Right lobe of liver (tissue), 4 donors: ENCODE data around the gene COLEC11.

Source experiments
- POLR2A ChIP-seq: fragments of 450-650 bp; IDR thresholded peaks from one replicate; pipeline ENCODE4 v1.6.1; 2017; ENCODE audit warnings: antibody characterized with exemption, mild to moderate bottlenecking
- TF ChIP-seq, protein P1 (sequence below), 4 donors: fragments of 200-600 bp in 3 of 4; fragments of 450-650 bp in 1 of 4; IDR thresholded peaks; one replicate each; pipeline versions ENCODE4 v1.5.1 to v1.8.0; 2016 to 2022; ENCODE audit warnings: antibody characterized with exemption in 4 of 4, mild to moderate bottlenecking in 2 of 4
- donor health status: DM: no; HTN: no; CAD: no.
- donor health status: DM: no; HTN: no; CAD: no.
- donor health status: DM: no; HTN: yes; CAD: no.

DNA sequence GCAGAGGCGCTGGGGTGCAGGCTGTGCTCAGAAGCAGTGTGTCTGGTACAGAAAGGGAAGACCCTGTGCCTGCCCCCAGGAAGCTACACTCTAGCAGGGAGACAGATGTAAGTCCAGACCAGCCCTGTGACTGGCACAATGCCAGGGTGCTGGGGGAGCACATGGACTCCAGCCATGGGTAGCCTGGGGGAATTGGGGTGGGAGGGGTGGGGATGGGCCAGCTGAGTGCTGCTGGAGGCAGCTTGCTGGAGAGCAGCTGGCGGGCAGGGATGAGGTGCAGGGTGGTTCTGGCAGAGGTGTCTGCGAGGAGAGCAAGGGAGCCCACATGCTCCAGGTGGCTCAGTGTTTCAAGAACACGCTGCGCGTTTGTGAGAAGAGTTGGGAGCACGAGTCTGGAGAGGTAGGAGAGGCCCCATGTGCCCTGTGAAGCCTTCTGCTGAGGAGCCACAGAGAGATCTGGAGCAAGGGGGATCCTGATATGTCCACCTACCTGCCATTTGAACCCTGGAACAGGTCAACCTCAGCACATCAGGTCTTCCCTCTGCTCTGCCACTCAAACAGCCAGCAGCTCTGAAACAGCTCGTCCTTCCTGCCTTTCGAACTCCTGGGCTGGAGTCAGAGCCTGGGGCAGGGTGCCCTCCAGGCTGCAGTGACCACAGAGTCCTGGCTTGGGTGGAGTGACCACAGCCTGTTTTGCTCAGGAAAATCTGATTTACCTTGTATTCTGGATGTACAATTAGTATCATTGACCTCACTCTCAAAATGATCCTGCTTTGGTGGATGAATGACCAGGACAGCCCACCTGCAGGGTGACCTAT, 78.2 kb downstream of the COLEC11 start:
- TF ChIP-seq, protein P1, sequence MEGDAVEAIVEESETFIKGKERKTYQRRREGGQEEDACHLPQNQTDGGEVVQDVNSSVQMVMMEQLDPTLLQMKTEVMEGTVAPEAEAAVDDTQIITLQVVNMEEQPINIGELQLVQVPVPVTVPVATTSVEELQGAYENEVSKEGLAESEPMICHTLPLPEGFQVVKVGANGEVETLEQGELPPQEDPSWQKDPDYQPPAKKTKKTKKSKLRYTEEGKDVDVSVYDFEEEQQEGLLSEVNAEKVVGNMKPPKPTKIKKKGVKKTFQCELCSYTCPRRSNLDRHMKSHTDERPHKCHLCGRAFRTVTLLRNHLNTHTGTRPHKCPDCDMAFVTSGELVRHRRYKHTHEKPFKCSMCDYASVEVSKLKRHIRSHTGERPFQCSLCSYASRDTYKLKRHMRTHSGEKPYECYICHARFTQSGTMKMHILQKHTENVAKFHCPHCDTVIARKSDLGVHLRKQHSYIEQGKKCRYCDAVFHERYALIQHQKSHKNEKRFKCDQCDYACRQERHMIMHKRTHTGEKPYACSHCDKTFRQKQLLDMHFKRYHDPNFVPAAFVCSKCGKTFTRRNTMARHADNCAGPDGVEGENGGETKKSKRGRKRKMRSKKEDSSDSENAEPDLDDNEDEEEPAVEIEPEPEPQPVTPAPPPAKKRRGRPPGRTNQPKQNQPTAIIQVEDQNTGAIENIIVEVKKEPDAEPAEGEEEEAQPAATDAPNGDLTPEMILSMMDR (IDR thresholded peaks at IDR 0.05), result no peak
- no peak for TF ChIP-seq POLR2A
